AML-193 (cell line): ENCODE measurements around the gene DUS2.

Source experiments
- DNase-seq, 2 experiments: peaks; one replicate each; lab custom pipeline; 2025; lab: John Stamatoyannopoulos, UW

DUS2 gene

DNA sequence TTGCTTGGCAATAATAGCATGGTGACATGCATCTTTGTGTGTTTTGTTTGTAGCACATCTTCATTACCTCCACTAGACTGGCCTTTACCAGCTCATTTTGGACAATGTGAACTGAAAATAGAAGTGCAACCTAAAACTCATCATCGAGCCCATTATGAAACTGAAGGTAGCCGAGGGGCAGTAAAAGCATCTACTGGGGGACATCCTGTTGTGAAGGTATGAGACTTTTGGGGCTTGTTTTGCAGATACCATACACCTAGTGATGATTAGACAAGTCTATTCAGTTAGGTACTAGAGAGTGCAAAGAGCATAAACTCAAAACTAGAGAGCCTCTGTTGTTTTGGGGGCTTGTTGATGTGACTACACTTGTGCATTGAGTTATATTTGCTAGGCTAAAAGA is 103.3 kb downstream of the DUS2 start:
- DNase-seq = no peak

DNA sequence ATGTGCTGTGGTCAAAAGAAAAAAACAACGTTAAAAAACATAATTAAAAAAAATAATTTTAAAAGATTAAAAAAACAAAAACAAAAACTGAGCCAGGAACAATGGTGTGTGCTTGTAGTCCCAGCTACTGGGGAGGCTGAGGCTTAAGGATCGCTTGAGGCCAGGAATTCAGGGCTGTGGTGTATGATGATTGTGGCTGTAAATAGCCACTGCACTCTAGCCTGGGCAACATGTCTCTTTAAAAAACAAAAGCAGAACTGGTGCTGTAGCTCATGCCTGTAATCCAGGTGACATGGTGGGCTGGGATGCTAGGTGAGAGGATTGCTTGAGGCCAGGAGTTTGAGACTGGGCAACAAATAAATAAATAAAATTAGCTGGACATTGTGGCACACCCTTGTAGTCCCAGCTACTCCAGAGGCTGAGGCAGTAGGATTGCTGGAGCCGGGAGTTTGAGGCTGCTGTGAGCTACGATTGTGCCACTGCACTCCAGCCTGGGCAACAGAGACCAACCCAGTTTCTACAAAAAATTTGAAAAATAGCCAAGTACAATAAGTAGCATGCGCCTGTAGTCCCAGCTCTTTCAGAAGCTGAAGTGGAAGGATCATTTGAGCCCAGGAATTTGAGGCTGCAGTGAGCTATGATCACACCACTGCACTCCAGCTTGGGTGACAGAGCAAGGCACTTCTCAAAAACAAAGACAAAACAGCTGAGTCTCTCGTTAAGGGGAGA is 105.7 kb downstream of the DUS2 start:
- DNase-seq = no peak
